ENCODE measurements around the gene TSPAN9.

DNA sequence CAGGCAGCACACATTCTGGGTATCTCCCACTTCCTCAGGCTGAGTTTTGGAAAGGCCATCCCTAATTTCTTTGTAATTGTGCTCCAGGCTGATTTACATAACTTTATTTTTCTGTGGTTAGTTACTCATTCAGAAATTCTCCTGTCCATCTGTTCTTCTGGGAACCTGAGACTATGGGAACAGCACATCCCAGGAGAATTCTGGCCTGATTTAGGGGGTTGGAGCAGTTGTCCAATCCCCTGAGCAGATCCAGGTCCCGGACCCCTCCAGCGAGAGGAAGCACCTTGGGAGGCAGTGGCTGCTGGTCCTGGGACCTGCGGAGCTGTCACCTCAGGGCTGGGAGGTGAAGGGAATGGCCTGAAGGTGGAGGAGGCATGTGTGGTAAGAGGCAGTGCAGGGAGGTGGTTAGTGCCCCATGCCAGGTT is 40.4 kb downstream of the TSPAN9 start:
- TF ChIP-seq POLR2A (IDR thresholded peaks at IDR 0.05) (no peak), EP300 (IDR thresholded peaks at IDR 0.05) (no peak)
- TF ChIP-seq, protein P1, sequence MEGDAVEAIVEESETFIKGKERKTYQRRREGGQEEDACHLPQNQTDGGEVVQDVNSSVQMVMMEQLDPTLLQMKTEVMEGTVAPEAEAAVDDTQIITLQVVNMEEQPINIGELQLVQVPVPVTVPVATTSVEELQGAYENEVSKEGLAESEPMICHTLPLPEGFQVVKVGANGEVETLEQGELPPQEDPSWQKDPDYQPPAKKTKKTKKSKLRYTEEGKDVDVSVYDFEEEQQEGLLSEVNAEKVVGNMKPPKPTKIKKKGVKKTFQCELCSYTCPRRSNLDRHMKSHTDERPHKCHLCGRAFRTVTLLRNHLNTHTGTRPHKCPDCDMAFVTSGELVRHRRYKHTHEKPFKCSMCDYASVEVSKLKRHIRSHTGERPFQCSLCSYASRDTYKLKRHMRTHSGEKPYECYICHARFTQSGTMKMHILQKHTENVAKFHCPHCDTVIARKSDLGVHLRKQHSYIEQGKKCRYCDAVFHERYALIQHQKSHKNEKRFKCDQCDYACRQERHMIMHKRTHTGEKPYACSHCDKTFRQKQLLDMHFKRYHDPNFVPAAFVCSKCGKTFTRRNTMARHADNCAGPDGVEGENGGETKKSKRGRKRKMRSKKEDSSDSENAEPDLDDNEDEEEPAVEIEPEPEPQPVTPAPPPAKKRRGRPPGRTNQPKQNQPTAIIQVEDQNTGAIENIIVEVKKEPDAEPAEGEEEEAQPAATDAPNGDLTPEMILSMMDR (IDR thresholded peaks at IDR 0.05) = no peak
